HFFc6 (cell line): Measurements from ENCODE around the gene SP7. TPM values are rescaled to one million over a fixed set of nuclear protein-coding genes. Genes with fewer than 3 reads are reported as not detected.
"Not testable (repeated sequence)": the region's sequence is repeated elsewhere in the genome, so short reads cannot be mapped to it uniquely, and the experiment has no call there.

ENCODE experiments used
- DNase-seq: peaks from one replicate; pipeline ENCODE4 v3.0.0-alpha.2; 2018
- H3K27ac Mint-ChIP-seq: 2 replicates; pipeline ENCODE4 v1.8.0; 2020; ENCODE audit warnings: mild to moderate bottlenecking, mixed read lengths
- H3K27me3 Mint-ChIP-seq: 2 replicates; pipeline ENCODE4 v1.8.0; 2021; ENCODE audit warnings: mild to moderate bottlenecking, moderate library complexity, mixed read lengths; ENCODE audit not compliant: insufficient read depth
- H3K36me3 Mint-ChIP-seq: 2 replicates; pipeline ENCODE4 v1.8.0; 2021; ENCODE audit warnings: low read depth, mixed read lengths
- H3K4me1 Mint-ChIP-seq: 2 replicates; pipeline ENCODE4 v1.8.0; 2020; ENCODE audit warnings: low read depth, mixed read lengths
- H3K4me3 Mint-ChIP-seq: 2 replicates; pipeline ENCODE4 v1.8.0; 2020; ENCODE audit warnings: mild to moderate bottlenecking, moderate library complexity, mixed read lengths
- H3K9me3 Mint-ChIP-seq: 2 replicates; pipeline ENCODE4 v1.8.0; 2020; ENCODE audit warnings: mild to moderate bottlenecking, mixed read lengths
- total RNA-seq, 6 experiments: library from RNA; stranded (reverse); fragmentation: NEBNext Ultra II Directional; extraction: Animal tissue kit (Norgen Biotek cat#: 25700); gene quantifications; 2 replicates in 1 of 6; 3 replicates in 5 of 6; pipeline ENCODE4 v1.2.3, GENCODE V29; 2021
- TF ChIP-seq, protein P1 (sequence below): fragments of 200-600 bp; sonication (generic); IDR thresholded peaks from 2 replicates; pipeline ENCODE4 v1.5.0; 2021; ENCODE audit warnings: antibody characterized with exemption, mild to moderate bottlenecking

SP7 gene
- total RNA-seq, 6 experiments from 2014 or later, result not detected

DNA sequence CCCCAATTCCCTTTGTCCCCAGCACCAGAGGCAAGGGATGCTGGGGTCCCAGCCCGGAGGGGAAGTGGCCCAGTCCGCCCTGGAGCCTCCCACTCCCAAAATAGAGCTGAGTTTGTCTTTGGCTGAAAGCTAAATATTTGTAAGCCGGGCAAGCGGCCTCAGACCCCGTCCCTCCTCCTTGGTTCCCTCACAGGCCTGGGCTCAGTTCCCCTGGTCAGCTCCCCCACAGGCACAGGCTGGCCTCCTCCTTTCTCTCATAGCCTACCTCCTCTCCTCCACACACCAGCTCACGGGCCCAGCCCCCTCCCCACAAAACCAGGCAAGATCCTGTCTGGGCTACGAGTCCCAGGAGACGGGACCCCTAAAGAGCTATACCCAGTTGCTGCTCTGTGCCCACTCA, 1.3 kb downstream of the SP7 start:
- Mint-ChIP-seq H3K36me3 (no peaks in the 10 kb centered on the region), H3K27ac (no peak overlapping the region), H3K4me1 (peaks cover 7% of the 10 kb centered on the region), H3K4me3 (no peak overlapping the region), H3K9me3 (no peaks in the 10 kb centered on the region), H3K27me3 (peaks cover 34% of the 10 kb centered on the region)
- no peak for DNase-seq
- TF ChIP-seq, protein P1, sequence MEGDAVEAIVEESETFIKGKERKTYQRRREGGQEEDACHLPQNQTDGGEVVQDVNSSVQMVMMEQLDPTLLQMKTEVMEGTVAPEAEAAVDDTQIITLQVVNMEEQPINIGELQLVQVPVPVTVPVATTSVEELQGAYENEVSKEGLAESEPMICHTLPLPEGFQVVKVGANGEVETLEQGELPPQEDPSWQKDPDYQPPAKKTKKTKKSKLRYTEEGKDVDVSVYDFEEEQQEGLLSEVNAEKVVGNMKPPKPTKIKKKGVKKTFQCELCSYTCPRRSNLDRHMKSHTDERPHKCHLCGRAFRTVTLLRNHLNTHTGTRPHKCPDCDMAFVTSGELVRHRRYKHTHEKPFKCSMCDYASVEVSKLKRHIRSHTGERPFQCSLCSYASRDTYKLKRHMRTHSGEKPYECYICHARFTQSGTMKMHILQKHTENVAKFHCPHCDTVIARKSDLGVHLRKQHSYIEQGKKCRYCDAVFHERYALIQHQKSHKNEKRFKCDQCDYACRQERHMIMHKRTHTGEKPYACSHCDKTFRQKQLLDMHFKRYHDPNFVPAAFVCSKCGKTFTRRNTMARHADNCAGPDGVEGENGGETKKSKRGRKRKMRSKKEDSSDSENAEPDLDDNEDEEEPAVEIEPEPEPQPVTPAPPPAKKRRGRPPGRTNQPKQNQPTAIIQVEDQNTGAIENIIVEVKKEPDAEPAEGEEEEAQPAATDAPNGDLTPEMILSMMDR, result no peak

- Mint-ChIP-seq H3K27me3 (peaks cover 37% of the 10 kb centered on the region), H3K27ac (no peak overlapping the region), H3K36me3 (no peaks in the 10 kb centered on the region), H3K9me3 (no peaks in the 10 kb centered on the region), H3K4me3 (no peak overlapping the region), H3K4me1 (peaks cover 7% of the 10 kb centered on the region)
- DNase-seq, result no peak
- TF ChIP-seq, protein P1, result no peak
Measured at GRCh38 chr12:53333845-53334244, 2.3 kb downstream of the SP7 start.

DNA sequence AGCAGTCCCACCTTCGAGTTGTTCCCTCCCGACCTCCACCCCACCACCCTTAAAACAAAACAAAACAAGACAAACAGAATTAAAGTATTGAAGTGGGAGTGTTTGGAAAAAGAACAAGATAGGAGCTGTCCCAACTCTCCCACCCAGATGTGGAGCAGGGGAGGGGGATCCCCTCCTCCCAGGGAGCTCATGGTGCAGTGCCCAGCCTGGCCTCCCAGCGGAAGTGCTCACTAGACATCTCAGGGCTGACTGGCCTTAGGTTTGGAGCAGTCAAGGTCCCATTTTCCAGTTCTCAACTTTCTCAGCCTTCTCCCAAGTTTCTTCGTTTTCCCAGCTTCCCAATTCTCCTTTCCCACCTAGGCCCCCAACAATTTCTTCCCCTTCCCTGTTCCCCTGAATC, 2.9 kb downstream of the SP7 start:
- H3K27me3 Mint-ChIP-seq, result peaks cover 38% of the 10 kb centered on the region
- DNase-seq, result no peak
- TF ChIP-seq, protein P1, result no peak
- H3K4me3 Mint-ChIP-seq, result no peak overlapping the region
- H3K27ac Mint-ChIP-seq, result no peak overlapping the region
- no peaks in the 10 kb centered on the region for H3K9me3 Mint-ChIP-seq
- no peaks in the 10 kb centered on the region for H3K36me3 Mint-ChIP-seq
- peaks cover 7% of the 10 kb centered on the region for H3K4me1 Mint-ChIP-seq

DNA sequence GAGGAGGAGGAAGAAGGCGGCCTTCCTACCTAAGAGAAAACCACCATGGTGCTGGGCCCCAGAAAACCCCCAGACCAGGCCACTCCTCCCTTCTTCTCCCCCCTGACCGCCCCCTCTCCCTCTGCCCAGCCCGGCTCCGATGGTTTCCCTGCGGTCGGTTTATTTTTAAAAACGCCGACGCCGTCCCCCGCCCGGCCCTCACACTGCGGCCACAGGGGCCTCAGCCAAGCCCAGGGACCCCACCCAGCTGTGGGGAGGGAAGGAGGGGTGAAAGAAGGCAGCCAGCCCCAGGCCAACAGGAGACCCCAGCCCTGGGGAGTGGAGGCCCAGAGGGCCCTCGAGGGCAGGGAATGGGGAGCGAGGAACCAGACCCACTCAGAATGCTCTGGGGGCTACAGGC, 3.4 kb downstream of the SP7 start:
- H3K4me3 Mint-ChIP-seq, result no peak overlapping the region
- TF ChIP-seq, protein P1, result no peak
- no peak overlapping the region for H3K27ac Mint-ChIP-seq
- no peaks in the 10 kb centered on the region for H3K9me3 Mint-ChIP-seq
- no peaks in the 10 kb centered on the region for H3K36me3 Mint-ChIP-seq
- DNase-seq, result no peak
- peaks cover 5% of the 10 kb centered on the region for H3K4me1 Mint-ChIP-seq
- H3K27me3 Mint-ChIP-seq, result peaks cover 38% of the 10 kb centered on the region

DNA sequence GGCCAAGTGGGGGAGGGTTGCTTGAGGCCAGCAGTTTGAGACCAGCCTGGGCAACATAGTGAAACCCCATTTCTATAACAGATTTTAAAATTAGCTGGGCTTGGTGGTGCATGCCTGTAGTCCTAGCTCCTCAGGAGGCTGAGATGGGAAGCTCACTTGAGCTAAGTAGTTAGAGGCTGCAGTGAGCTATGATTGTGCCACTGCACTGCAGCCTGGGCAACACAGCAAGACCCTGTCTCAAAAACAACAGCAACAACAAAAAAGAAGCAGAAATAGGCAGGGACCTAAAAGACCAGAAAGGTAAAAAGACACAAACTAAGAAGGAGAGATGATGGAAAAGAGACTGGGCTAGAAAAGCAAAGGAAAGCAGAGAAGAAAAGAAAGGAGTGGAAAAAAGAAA, 3.8 kb downstream of the SP7 start:
- not testable (repeated sequence) for H3K4me1 Mint-ChIP-seq, DNase-seq, H3K4me3 Mint-ChIP-seq, H3K9me3 Mint-ChIP-seq, H3K27ac Mint-ChIP-seq, H3K36me3 Mint-ChIP-seq
- peaks cover 34% of the 10 kb centered on the region for H3K27me3 Mint-ChIP-seq

- no peak for DNase-seq
- Mint-ChIP-seq H3K9me3 (no peaks in the 10 kb centered on the region), H3K27me3 (peaks cover 26% of the 10 kb centered on the region), H3K36me3 (no peaks in the 10 kb centered on the region), H3K4me3 (no peak overlapping the region), H3K27ac (no peak overlapping the region), H3K4me1 (0 out of 2 replicates have a peak, but pooled peaks cover 6% of the 10 kb centered on the region)
- TF ChIP-seq, protein P1, result no peak
Measured at GRCh38 chr12:53330671-53331070, 5.5 kb downstream of the SP7 start.
